Activated CD4-positive, alpha-beta T cell treated with anti-CD3 and anti-CD28 coated beads for 36 hours (primary cell): ENCODE measurements around the gene FBXL22. TPM values are rescaled to one million over a fixed set of nuclear protein-coding genes. Genes with fewer than 3 reads are reported as not detected.

Experiments used
- ATAC-seq: fragments of 200-7000 bp; cut with Tn5 transposase; one replicate; pipeline ENCODE4 v1.10.0; 2021; ENCODE audit warnings: mild to moderate bottlenecking, moderate library complexity
- CTCF ChIA-PET: fragments of 350-600 bp; sonication (Branson Sonifier 250); formaldehyde crosslinking; loops from one replicate; lab custom pipeline; 2021; ENCODE audit warnings: antibody characterized with exemption; lab: Charles Lee
- POLR2A ChIA-PET: fragments of 350-600 bp; sonication (Branson Sonifier 250); formaldehyde crosslinking; loops from one replicate; lab custom pipeline; 2021; ENCODE audit warnings: antibody characterized with exemption, inconsistent platforms; lab: Charles Lee
- DNase-seq: peaks from one replicate; pipeline ENCODE4 v3.0.0-alpha.2; 2020
- H3K27ac Mint-ChIP-seq: one replicate; pipeline ENCODE4 v1.8.0; 2021; ENCODE audit warnings: mixed read lengths
- H3K27me3 Mint-ChIP-seq: one replicate; pipeline ENCODE4 v1.8.0; 2021; ENCODE audit warnings: mixed read lengths
- H3K36me3 Mint-ChIP-seq: one replicate; pipeline ENCODE4 v1.8.0; 2021; ENCODE audit warnings: low read depth, mixed read lengths
- H3K4me1 Mint-ChIP-seq: one replicate; pipeline ENCODE4 v1.8.0; 2021; ENCODE audit warnings: mixed read lengths
- H3K4me3 Mint-ChIP-seq: one replicate; pipeline ENCODE4 v1.8.0; 2021; ENCODE audit warnings: mild to moderate bottlenecking, moderate library complexity, mixed read lengths
- H3K9me3 Mint-ChIP-seq: one replicate; pipeline ENCODE4 v1.8.0; 2021; ENCODE audit warnings: low read depth, mixed read lengths
- intact Hi-C, 2 experiments: fragments of 100-400 bp; cut with DNase I in 1 of 2; cut with micrococcal nuclease in 1 of 2; formaldehyde crosslinking; loops; one replicate each; pipeline versions ENCODE4 v1.14.2 to v1.15.1; 2022 to 2024; cut with DNase I, micrococcal nuclease
- total RNA-seq, 2 experiments: library from RNA; stranded (reverse); gene quantifications; one replicate each; pipeline ENCODE4 v1.2.3, GENCODE V29; 2021

The FBXL22 gene
- total RNA-seq, 2 experiments from 2014 or later = 0.61 to 0.69 TPM

DNA sequence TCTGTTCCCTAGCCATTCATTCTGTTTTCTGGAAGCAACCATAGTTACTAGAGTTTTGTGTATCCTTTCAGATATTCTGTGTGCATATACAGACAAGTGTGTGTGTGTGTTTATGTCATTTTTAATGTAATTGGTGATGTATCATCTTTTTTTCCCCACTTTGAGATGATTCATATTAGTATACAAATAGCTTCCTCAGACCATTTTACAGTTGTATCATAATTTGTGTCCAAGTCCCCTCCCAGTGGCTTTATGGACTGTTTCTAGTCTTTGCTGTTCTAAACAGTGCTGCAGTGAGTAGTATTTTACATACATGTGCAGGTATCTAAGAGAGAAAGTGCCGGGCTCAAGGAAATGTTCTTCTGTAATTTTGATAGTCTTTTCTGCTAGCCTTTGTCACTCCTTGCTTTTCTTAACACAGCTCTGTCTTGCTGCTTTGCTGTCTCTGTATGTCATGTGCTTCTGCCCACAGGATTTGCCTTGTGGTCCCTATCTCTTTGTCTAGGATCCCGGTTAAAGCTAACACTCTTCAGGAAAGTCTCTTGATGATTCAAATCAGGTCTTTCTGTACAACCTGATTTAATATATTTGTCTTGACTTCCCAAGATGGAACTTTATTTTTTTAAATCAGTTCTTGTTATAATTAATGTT lies 31.5 kb upstream of the FBXL22 start:
- no peaks in the 10 kb centered on the region for H3K9me3 Mint-ChIP-seq
- H3K36me3 Mint-ChIP-seq = peaks cover 38% of the 10 kb centered on the region
- ATAC-seq (no peak), DNase-seq (no peak)
- H3K4me1 Mint-ChIP-seq = peaks cover 34% of the 10 kb centered on the region
- ChIA-PET CTCF (interaction anchor here (0.6 to 1.5 kb wide), 4 partner anchors 9 to 103 kb away, joined by 3 to 4 read pairs (median 3); partner anchors contain the start of gene FBXL22), POLR2A (interaction anchor here (0.6 to 1.0 kb wide), 3 partner anchors 14 to 194 kb away, joined by 4 to 7 read pairs (median 4); no protein-coding TSS in a partner anchor)
- H3K27ac Mint-ChIP-seq = peak overlapping the region; percentile 70
- no peak overlapping the region for H3K4me3 Mint-ChIP-seq
- intact Hi-C loops = no loop called here
- no peaks in the 10 kb centered on the region for H3K27me3 Mint-ChIP-seq

DNA sequence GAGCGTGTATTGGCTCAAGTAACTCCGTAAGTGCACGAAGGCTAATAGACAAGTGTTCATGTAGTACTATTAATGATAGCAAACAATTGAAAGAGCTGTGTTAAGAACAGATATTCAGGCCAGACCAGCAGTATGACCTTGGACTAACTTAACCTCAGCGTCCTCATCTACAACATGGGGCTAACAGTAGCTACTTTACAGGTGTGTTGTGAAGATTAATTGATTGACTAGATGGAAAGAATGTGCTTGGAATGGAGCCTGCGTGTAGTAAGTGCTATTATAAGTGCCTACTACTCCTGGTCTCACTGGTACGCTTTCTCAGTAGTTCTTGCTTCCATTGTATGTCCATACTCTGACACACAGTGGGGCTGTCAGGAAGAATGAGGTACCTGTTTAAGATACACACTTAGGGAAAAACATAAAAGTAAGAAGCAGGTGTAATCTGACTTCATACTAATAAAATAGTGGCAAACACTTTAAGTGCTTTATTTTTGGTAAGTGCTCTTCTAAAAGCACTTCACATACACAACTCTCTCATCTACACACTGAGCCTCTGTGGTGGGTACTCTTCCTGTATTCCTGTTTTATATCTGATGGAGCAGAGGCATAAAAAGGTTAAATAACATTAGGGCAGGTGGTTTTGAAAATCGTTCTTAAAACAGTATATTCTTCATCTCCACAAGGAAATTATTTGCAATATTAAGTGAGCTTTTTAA lies 24.3 kb upstream of the FBXL22 start:
- H3K27me3 Mint-ChIP-seq = no peaks in the 10 kb centered on the region
- H3K4me3 Mint-ChIP-seq = no peak overlapping the region
- peaks cover 36% of the 10 kb centered on the region for H3K36me3 Mint-ChIP-seq
- ATAC-seq (no peak), DNase-seq (no peak)
- CTCF ChIA-PET = interaction anchor here (0.6 to 0.7 kb wide), 2 partner anchors 9 to 152 kb away, joined by 3 read pairs; no protein-coding TSS in a partner anchor
- H3K27ac Mint-ChIP-seq = peak overlapping the region; percentile 45
- H3K9me3 Mint-ChIP-seq = no peaks in the 10 kb centered on the region
- POLR2A ChIA-PET = no interaction called here
- intact Hi-C loops = no loop called here
- peaks cover 22% of the 10 kb centered on the region for H3K4me1 Mint-ChIP-seq

DNA sequence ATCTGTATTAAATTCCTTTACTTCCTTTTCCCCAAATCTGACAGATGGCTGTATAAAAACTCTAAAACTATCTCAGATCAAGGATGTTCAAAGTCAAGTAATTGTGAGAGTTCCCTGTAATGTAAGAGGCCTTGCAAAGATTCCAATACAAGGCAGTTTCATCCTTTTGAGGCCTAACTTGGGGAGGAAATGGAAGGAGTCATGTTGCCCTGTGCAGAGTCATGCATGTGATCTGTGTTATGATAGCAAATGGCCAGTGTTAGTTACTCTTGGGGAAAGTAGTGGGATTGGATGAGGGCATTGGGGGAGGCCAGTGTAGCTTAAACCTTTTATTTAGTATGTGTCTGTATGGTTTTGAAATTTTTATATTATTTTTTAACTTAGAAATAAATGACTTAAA lies 23.7 kb upstream of the FBXL22 start:
- intact Hi-C loops = no loop called here
- DNase-seq = no peak
- peaks cover 34% of the 10 kb centered on the region for H3K36me3 Mint-ChIP-seq
- ChIA-PET POLR2A (no interaction called here), CTCF (interaction anchor here (0.7 kb wide), 1 partner anchor 152 kb away, joined by 3 read pairs; no protein-coding TSS in a partner anchor)
- H3K4me1 Mint-ChIP-seq = peaks cover 18% of the 10 kb centered on the region
- no peaks in the 10 kb centered on the region for H3K9me3 Mint-ChIP-seq
- H3K27ac Mint-ChIP-seq = peak overlapping the region; percentile 45
- no peak overlapping the region for H3K4me3 Mint-ChIP-seq
- no peaks in the 10 kb centered on the region for H3K27me3 Mint-ChIP-seq
- ATAC-seq = peak; percentile 58

DNA sequence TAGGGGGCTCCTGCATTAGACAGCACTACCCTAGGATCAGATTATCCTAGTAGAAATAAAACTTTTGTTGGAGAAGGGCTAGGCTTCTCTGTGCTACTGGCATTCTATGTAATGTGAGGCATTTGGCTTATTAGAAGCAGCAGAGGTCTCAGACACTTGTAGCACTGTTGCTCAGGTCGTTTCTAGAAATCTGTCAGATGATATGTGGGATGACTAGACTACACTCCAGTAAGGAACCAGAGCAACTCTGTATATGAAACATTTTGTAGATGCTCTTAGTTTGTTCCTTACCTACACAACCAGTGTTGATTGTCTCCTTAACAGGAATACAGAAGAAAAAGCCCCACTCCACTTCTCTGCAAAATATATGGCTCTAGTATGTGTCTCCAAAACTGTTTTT lies 21.9 kb upstream of the FBXL22 start:
- H3K36me3 Mint-ChIP-seq = peaks cover 34% of the 10 kb centered on the region

DNA sequence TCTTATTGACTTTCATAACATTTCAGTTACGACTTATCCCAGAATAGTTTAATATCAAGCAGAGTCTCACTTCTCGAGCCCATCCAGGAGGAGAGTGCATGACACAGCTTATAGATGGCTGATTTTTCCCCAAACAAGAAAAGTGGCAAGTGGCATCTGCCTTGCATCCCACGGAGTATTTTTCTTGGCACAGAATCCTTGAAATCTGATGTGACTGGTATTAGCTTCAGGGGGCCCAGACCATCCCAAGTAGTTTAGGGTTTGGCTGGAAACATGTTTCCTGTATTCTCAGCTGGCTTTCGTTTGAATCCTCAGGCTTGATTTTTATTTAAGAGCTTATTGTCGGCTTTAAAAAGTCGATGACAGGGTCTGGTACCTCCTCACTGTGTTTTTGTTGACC lies 20.7 kb upstream of the FBXL22 start:
- intact Hi-C loops = no loop called here
- Mint-ChIP-seq H3K4me1 (peaks cover 16% of the 10 kb centered on the region), H3K27me3 (no peaks in the 10 kb centered on the region), H3K4me3 (no peak overlapping the region), H3K36me3 (peaks cover 36% of the 10 kb centered on the region), H3K9me3 (no peaks in the 10 kb centered on the region), H3K27ac (peak overlapping the region; percentile 30)
- CTCF ChIA-PET = interaction anchor here (0.7 to 0.9 kb wide), 2 partner anchors 20 to 229 kb away, joined by 3 read pairs; no protein-coding TSS in a partner anchor
- ATAC-seq (no peak), DNase-seq (no peak)
- POLR2A ChIA-PET = no interaction called here

More for the DNA sequence above, 21.9 kb upstream of the FBXL22 start:
- peaks cover 13% of the 10 kb centered on the region for H3K4me1 Mint-ChIP-seq
- ChIA-PET POLR2A (no interaction called here), CTCF (interaction anchor here (0.9 to 1.4 kb wide), 4 partner anchors 8 to 108 kb away, joined by 3 to 6 read pairs (median 4); no protein-coding TSS in a partner anchor)
- H3K27ac Mint-ChIP-seq = no peak overlapping the region
- H3K9me3 Mint-ChIP-seq = no peaks in the 10 kb centered on the region
- H3K27me3 Mint-ChIP-seq = no peaks in the 10 kb centered on the region
- no peak overlapping the region for H3K4me3 Mint-ChIP-seq
- intact Hi-C loops = no loop called here
- ATAC-seq (peak; percentile 88), DNase-seq (no peak)

DNA sequence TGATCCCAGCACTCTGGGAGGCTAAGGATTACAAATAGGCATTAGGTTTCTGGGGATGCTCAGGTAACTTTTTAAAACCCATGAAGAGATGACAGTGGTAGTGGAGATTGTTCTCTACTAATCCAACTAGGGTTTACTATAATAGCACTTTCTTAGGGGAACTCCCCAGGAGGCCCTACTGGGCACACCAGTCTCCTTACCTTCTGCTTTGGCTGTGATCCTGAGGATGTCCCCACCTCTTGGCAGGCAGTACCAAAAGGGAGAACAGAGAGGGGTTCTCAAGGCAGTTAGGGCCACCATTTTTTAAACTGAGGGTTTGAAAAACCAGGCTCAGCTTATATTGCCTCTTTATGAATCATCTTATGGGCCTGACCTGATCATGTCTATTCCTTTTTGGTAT lies 15.0 kb upstream of the FBXL22 start:
- no peaks in the 10 kb centered on the region for H3K27me3 Mint-ChIP-seq
- H3K4me3 Mint-ChIP-seq = no peak overlapping the region
- H3K4me1 Mint-ChIP-seq = peaks cover 16% of the 10 kb centered on the region
- DNase-seq (no peak), ATAC-seq (peak; percentile 30)
- CTCF ChIA-PET = interaction anchor here (1.6 kb wide), 1 partner anchor 27 kb away, joined by 3 read pairs; no protein-coding TSS in a partner anchor
- H3K36me3 Mint-ChIP-seq = peaks cover 56% of the 10 kb centered on the region
- H3K9me3 Mint-ChIP-seq = peaks cover 7% of the 10 kb centered on the region
- POLR2A ChIA-PET = no interaction called here
- H3K27ac Mint-ChIP-seq = peak overlapping the region; percentile 48
- intact Hi-C loops = no loop called here

DNA sequence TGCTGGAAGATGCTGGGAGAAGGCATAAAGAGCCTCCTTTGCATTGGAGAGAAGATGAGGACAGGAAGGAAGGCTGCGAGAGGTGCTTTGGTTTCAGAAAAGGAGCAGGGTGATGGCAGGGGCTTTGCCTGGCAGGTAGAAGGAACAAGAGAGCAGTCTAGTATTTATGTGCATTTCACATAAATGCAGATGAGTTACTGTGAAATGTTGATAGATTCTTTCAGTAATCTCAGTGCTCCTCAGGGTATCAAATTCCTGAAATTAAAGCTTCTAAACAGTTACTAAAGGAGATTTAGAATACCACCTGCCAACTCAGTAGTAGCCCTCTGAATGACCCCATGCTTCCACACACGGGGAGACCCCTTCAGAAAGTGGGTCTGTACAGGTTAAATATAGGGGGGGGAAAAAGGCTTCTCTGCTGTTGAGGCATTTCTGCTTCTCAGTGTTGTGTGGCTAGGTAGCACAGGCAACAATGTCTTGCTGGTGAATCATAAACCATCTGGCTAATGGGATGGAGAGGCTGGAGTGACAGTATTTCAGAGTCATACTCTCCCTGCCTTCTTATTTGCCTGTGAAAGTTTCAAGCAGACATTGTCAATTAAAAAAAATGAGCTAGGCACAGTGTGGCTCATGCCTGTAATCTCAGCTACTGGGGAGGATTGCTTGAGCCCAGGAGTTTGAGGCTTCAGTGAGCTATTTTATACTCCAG lies 14.3 kb upstream of the FBXL22 start:
- ChIA-PET POLR2A (interaction anchor here (0.6 kb wide), 2 partner anchors 116 to 350 kb away, joined by 3 to 4 read pairs; no protein-coding TSS in a partner anchor), CTCF (interaction anchor here (0.7 to 1.6 kb wide), 3 partner anchors 8 to 95 kb away, joined by 3 to 6 read pairs (median 3); no protein-coding TSS in a partner anchor)
- peaks cover 16% of the 10 kb centered on the region for H3K4me1 Mint-ChIP-seq
- H3K36me3 Mint-ChIP-seq = peaks cover 56% of the 10 kb centered on the region
- H3K4me3 Mint-ChIP-seq = no peak overlapping the region
- DNase-seq = no peak
- no peaks in the 10 kb centered on the region for H3K27me3 Mint-ChIP-seq
- H3K9me3 Mint-ChIP-seq = peaks cover 7% of the 10 kb centered on the region
- ATAC-seq = peak; percentile 81
- peak overlapping the region; percentile 48 for H3K27ac Mint-ChIP-seq
- intact Hi-C loops = no loop called here

DNA sequence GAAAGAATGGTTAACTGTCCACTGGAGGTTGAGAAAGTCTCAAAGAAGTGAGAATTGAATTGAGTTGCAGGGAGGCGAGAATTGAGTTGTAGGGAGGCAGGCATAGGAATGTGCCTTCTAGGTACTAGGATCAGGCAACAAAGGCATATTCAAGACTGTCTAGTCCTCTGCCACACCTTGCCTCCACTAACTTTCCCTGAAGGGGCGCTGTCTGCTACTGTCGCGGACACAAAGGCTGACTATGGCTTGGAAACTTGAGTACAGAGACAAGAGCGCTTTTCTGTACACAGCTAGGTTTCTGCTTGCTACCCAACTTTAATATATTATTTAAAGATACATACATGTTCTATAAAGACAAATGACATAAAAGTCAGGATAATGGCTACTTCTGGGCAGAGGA lies 10.4 kb upstream of the FBXL22 start:
- CTCF ChIA-PET = interaction anchor here (0.7 to 1.4 kb wide), 3 partner anchors 12 to 42 kb away, joined by 3 read pairs; no protein-coding TSS in a partner anchor

DNA sequence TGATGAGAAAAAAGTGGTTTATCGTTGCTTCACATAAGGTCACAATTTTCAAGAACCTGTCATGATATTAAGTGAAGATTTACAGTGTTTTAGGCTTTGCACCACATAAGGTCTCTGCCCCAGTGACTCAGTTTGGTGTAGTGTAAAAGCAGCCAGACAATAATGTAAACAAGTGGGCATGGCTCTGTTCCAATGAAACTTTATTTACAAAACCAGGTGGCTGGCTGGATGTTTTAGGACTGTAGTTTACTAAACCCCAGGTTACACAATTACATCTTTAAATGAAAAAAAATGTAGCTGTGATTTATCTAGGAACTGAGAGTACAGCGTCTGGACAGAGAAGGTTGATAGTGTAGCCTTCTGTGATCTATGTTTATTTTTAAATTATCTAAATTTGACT lies 9.7 kb upstream of the FBXL22 start:
- CTCF ChIA-PET = interaction anchor here (0.8 kb wide), 1 partner anchor 63 kb away, joined by 3 read pairs; no protein-coding TSS in a partner anchor
- intact Hi-C loops = no loop called here
- peaks cover 76% of the 10 kb centered on the region for H3K36me3 Mint-ChIP-seq
- DNase-seq (no peak), ATAC-seq (no peak)
- no peak overlapping the region for H3K4me3 Mint-ChIP-seq
- H3K9me3 Mint-ChIP-seq = peaks cover 7% of the 10 kb centered on the region
- peaks cover 22% of the 10 kb centered on the region for H3K4me1 Mint-ChIP-seq
- peak overlapping the region; percentile 6 for H3K27ac Mint-ChIP-seq
- POLR2A ChIA-PET = no interaction called here
- H3K27me3 Mint-ChIP-seq = no peaks in the 10 kb centered on the region

More for the DNA sequence above, 10.4 kb upstream of the FBXL22 start:
- Mint-ChIP-seq H3K36me3 (peaks cover 75% of the 10 kb centered on the region), H3K27me3 (no peaks in the 10 kb centered on the region), H3K27ac (peak overlapping the region; percentile 7), H3K4me1 (peaks cover 22% of the 10 kb centered on the region), H3K4me3 (no peak overlapping the region), H3K9me3 (peaks cover 7% of the 10 kb centered on the region)
- no peak for ATAC-seq
- DNase-seq = no peak
- POLR2A ChIA-PET = no interaction called here
- intact Hi-C loops = no loop called here

DNA sequence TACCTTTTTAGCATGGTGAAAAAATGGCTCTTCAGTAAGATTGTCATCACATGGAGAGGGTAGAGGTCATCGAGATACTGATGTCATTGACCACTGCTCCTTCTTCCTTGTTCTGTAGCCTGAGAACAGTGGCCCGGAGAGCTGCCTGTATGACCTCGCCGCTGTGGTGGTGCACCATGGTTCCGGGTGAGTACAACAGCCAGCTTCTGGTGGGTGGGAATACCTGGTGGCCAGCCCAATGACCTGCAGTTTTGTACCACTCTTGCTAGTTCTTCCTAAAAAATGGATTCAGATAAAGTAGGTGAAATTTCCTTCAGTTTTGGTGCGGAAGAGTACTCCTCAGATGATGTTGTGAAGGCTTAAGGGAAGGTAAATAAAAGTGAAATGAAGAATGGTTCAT lies 8.4 kb upstream of the FBXL22 start:
- ATAC-seq (no peak), DNase-seq (no peak)
- Mint-ChIP-seq H3K36me3 (peaks cover 76% of the 10 kb centered on the region), H3K4me3 (no peak overlapping the region), H3K9me3 (peaks cover 4% of the 10 kb centered on the region), H3K27me3 (no peaks in the 10 kb centered on the region), H3K4me1 (peaks cover 26% of the 10 kb centered on the region), H3K27ac (no peak overlapping the region)
- ChIA-PET POLR2A (no interaction called here), CTCF (interaction anchor here (0.7 to 0.8 kb wide), 2 partner anchors 10 to 16 kb away, joined by 3 read pairs; no protein-coding TSS in a partner anchor)
- intact Hi-C loops = no loop called here
